ENCODE data around the gene KDM4C. TPM values are rescaled to one million over a fixed set of nuclear protein-coding genes. Genes with fewer than 3 reads are reported as not detected.

The KDM4C gene
- total RNA-seq, 1 donor from 2014 or later, result 16.5 TPM

DNA sequence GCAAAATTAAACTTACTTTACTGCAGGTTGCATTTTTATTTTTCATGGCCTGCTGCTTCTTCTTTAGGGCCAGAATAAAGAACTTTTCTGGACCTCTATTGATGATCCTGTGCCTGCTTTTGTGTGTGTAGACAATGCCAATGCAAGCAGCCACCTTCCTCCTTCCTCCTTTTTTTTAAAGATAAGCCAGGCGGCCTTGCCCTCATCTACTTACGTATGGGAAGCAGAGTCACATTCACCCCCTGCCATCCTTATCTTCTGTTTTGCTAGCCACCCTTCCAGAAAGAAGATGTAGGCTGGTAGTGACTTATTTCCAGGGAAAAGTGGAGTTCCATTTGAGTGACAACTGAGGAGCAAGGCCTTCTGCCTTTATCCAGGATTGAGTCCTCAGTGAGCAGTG lies 122.9 kb downstream of the KDM4C start:
- no peaks in the 10 kb centered on the region for H3K27me3 Mint-ChIP-seq
- no peak for DNase-seq (ENCODE audit: extremely low spot score, unreplicated experiment)
- TF ChIP-seq, protein P1, sequence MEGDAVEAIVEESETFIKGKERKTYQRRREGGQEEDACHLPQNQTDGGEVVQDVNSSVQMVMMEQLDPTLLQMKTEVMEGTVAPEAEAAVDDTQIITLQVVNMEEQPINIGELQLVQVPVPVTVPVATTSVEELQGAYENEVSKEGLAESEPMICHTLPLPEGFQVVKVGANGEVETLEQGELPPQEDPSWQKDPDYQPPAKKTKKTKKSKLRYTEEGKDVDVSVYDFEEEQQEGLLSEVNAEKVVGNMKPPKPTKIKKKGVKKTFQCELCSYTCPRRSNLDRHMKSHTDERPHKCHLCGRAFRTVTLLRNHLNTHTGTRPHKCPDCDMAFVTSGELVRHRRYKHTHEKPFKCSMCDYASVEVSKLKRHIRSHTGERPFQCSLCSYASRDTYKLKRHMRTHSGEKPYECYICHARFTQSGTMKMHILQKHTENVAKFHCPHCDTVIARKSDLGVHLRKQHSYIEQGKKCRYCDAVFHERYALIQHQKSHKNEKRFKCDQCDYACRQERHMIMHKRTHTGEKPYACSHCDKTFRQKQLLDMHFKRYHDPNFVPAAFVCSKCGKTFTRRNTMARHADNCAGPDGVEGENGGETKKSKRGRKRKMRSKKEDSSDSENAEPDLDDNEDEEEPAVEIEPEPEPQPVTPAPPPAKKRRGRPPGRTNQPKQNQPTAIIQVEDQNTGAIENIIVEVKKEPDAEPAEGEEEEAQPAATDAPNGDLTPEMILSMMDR (conservative IDR thresholded peaks at IDR 0.05), result no peak
- H3K27ac Mint-ChIP-seq, result no peak overlapping the region
- peaks cover 9% of the 10 kb centered on the region for H3K4me1 Mint-ChIP-seq (ENCODE audit: unreplicated experiment)
- no peaks in the 10 kb centered on the region for H3K36me3 Mint-ChIP-seq
- H3K9me3 Mint-ChIP-seq, result no peaks in the 10 kb centered on the region
- H3K4me3 Mint-ChIP-seq, result no peak overlapping the region

DNA sequence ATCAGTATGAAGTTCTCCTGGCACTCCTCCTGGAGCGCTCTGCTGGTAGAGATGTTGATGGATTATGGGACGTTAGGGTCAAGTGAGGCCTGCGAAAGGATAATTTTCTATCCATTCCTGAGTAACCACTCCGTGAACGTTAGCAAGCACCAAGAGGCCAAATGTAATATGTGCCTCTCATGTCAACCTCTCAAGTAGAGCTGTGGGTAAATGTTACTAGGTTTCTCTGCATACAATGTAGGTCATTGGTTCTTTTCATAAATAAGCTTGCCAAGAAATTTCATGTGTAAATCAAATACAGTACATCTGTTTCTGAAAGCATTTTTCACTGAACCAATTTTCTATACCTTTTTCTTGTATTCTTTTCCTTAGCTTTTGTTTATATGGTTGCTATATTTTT lies 126.3 kb downstream of the KDM4C start:
- H3K9me3 Mint-ChIP-seq, result no peaks in the 10 kb centered on the region
- no peaks in the 10 kb centered on the region for H3K27me3 Mint-ChIP-seq
- TF ChIP-seq, protein P1 (conservative IDR thresholded peaks at IDR 0.05), result no peak
- H3K4me3 Mint-ChIP-seq, result no peak overlapping the region
- peaks cover 4% of the 10 kb centered on the region for H3K36me3 Mint-ChIP-seq
- H3K4me1 Mint-ChIP-seq (ENCODE audit: unreplicated experiment), result peaks cover 9% of the 10 kb centered on the region
- DNase-seq (ENCODE audit: extremely low spot score, unreplicated experiment), result no peak
- H3K27ac Mint-ChIP-seq, result no peak overlapping the region

DNA sequence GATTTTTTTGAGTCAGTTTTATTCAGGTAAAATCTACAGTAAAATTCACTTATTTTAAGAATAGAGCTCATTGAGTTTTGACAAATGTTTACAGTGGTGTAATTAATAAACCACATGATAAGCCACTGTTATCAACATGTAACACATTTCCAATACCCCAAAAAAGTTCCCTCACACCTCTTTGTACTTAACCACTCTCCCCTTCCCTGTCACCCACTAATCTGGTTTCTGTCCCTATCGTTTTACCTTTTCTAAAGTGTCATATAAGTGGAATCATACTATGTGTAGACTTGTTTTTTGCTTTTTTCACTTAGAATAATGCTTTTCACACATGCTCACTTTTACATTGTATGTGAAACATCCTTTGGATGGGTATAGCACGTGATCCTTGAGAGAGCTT lies 127.2 kb downstream of the KDM4C start:
- H3K36me3 Mint-ChIP-seq, result peaks cover 4% of the 10 kb centered on the region
- no peak overlapping the region for H3K27ac Mint-ChIP-seq
- no peaks in the 10 kb centered on the region for H3K9me3 Mint-ChIP-seq
- H3K4me3 Mint-ChIP-seq, result no peak overlapping the region
- no peak for DNase-seq (ENCODE audit: extremely low spot score, unreplicated experiment)
- H3K4me1 Mint-ChIP-seq (ENCODE audit: unreplicated experiment), result peaks cover 9% of the 10 kb centered on the region
- TF ChIP-seq, protein P1 (conservative IDR thresholded peaks at IDR 0.05), result no peak
- no peaks in the 10 kb centered on the region for H3K27me3 Mint-ChIP-seq

DNA sequence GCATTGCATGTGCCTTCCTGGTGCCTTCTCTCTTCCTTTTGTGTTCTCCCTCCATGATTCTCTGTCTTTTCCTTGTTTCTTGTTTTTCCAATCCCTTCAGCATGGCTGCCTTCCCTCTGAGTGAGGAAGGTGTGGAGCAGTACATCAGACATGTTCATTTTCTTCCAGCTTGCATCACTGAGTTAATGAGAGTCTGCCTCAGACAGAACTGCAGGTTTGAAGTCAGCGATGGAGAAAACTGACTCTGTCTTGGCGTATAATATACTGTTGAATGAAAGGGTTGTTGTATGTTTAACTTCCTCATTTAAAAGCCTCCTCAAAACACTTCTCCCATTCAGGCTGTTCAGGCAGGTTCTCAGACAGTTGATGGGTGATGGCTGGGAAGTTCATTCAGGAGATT lies 129.3 kb downstream of the KDM4C start:
- no peak overlapping the region for H3K27ac Mint-ChIP-seq
- H3K36me3 Mint-ChIP-seq, result peaks cover 8% of the 10 kb centered on the region
- H3K4me1 Mint-ChIP-seq (ENCODE audit: unreplicated experiment), result peaks cover 9% of the 10 kb centered on the region
- TF ChIP-seq, protein P1 (conservative IDR thresholded peaks at IDR 0.05), result no peak
- no peak overlapping the region for H3K4me3 Mint-ChIP-seq
- no peaks in the 10 kb centered on the region for H3K27me3 Mint-ChIP-seq
- no peak for DNase-seq (ENCODE audit: extremely low spot score, unreplicated experiment)
- no peaks in the 10 kb centered on the region for H3K9me3 Mint-ChIP-seq

DNA sequence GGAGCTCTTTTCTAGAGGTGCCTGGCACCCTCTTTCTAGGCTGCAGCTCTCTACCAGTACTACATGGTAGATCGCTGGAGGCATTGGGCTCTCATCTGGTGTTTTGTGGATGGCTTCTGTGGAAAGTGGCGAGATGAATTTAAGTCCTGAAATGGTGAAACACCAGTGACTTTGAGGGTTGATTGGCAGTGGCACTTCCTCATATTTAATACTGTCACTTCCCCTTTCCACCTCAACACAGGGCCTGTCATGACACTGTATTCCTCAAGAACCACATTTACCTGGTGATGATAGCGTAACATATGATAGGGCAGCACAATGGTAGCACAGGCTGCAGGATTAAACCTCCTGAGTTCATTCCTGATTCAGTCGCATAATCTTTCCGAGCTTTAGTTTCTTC lies 132.1 kb downstream of the KDM4C start:
- DNase-seq (ENCODE audit: extremely low spot score, unreplicated experiment), result no peak
- Mint-ChIP-seq H3K36me3 (peaks cover 8% of the 10 kb centered on the region), H3K27me3 (no peaks in the 10 kb centered on the region), H3K9me3 (no peaks in the 10 kb centered on the region), H3K4me3 (no peak overlapping the region), H3K4me1 (ENCODE audit: unreplicated experiment) (no peaks in the 10 kb centered on the region), H3K27ac (no peak overlapping the region)
- TF ChIP-seq, protein P1 (conservative IDR thresholded peaks at IDR 0.05), result no peak
